GM21360 (cell line): ENCODE data around the gene SLC25A5.
"Not testable (repeated sequence)": the region's sequence is repeated elsewhere in the genome, so short reads cannot be mapped to it uniquely, and the experiment has no call there.

ENCODE experiments used
- ATAC-seq: cut with Tn5 transposase; IDR thresholded peaks from one replicate; pipeline ENCODE4 v1.9.1; 2021; ENCODE audit warnings: mild to moderate bottlenecking, moderate library complexity; ENCODE audit not compliant: unreplicated experiment

SLC25A5 gene

GRCh38 chrX:119467842-119468550, at the start of gene SLC25A5:
SLC25A5 (plus strand) TSS chrX:119468444; CDS start chrX:119468516, 72 bp downstream.
- ATAC-seq = peak; percentile 80

DNA sequence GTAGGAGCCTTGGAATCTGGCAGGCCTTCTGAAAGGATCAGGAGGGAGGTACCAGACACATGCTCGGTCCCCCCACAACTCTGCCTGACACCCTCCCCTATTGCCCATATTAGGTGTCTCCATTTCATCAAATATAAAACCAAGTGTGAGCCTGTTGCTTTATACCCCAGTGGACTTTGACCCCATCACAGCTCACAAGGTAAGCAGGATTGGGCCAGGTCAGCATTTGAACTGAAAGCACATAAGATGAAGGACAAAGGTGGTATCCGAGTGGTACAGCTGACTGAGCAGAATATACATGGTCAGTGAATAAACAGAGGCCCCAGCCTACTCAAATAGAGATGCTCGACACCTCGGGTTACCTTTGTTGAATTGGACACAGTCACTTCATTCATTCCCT, 49.1 kb upstream of the SLC25A5 start:
- no peak for ATAC-seq

- ATAC-seq = no peak
These were observed 48.3 kb upstream of the SLC25A5 start for GRCh38 chrX:119419898-119420297.

DNA sequence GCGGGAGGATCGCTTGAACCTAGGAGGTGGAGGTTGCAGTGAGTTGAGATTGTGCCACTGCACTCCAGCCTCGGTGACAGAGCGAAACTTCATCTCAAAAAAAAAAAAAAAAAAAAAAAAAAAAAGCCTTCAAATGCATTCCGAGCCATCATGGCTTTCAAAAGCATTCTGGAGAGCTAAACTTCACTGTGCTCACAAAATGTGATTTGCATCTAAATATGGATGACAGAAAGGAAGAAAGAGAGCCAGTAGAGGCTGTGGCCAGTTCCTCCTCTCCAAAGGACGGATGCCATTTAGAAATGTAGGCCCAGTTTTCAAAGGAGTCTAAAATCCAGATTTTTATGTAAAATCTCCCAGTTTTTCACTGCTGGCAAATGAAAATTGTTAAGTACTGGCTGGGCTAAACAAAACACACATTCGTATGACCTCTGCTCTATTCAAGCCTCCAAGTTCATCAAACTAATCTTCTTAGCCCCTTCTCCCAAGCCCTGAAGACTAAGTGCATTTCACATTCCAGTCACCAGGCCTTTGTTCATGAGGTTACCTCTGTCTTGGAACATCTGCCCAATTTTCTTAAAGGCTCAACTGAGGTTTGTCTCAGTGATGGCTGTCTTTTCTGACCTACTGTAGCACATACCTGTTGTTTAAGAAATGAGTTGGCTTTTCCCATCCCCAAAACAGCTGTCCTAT, 47.1 kb upstream of the SLC25A5 start:
- ATAC-seq = no peak

- no peak for ATAC-seq
These were observed 44.6 kb upstream of the SLC25A5 start for GRCh38 chrX:119423631-119424030.

DNA sequence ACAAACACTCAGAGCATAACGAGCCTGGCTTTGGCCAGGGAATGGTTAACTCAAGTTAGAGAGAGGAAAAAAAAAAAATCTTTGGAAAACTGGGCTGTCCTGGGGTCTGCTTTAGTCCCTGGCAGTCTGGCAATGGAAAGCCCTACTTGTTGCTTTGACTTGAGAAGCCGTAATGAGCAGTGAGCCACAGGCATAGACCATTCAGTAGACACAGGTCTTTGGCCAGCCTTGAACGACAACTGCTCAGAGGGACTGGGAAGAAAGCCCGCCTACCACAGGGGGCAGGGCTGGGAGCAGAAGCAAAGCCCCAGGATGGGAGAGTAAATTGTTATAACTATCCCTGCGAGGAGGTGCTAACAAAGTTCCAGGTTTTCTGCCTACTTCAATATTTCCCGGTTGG, 43.2 kb upstream of the SLC25A5 start:
- no peak for ATAC-seq

DNA sequence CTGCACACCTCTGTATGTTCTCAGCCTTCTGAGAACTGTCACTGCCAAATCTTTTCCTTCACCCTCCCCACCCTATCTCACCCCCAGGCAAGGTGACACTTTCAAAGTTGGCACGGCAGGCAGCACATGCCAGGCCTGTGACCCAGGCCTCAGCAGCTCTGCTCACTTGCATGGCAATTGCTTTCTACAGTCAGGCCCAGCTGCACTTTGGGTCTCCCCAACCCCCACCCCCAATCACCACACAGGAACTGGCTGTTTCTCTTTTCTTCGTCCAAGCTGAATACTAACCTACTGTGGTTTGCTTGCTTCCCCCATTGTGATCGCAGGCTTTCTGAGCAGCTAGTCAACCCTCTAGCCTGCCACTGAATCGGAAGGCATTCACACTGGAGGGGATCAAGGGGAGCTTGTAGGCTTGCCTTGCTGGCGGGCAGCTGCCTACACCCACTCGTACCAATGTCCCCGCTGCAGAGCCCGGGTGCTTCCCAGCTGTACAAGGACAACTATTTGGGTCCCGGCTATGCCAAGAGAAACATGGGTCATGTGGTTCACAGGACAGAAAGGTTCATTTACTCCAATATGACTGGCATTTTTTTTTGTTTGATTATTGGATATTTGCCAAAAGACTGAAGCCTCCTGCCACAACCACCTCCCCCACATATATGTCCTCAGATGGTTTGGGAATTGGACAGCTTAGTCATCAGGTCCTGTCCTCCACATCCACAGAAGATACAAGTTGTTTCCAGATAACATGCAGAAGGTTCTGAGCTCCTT, 41.0 kb upstream of the SLC25A5 start:
- peak; percentile 55 for ATAC-seq

- ATAC-seq = no peak
These were observed 40.5 kb upstream of the SLC25A5 start for GRCh38 chrX:119427795-119428185.

DNA sequence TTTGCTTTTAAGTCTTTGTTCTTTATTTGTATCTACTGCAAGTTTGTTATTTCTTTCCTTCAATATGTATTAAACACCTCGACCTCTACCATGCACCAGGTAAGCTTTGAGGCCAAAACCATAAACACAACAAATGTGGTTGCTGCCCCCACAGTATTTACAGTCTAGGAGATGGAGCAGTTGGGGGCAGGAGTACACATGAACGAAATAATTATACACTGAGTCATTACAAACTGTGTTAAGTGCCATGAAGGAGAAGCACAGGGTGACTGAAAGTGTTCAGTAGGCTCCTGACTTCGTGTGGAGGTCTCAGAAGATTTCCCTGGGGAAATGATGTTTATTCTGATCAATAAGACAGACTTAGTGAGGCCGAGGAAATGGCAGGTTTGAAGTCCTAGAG, 38.8 kb upstream of the SLC25A5 start:
- ATAC-seq = no peak

DNA sequence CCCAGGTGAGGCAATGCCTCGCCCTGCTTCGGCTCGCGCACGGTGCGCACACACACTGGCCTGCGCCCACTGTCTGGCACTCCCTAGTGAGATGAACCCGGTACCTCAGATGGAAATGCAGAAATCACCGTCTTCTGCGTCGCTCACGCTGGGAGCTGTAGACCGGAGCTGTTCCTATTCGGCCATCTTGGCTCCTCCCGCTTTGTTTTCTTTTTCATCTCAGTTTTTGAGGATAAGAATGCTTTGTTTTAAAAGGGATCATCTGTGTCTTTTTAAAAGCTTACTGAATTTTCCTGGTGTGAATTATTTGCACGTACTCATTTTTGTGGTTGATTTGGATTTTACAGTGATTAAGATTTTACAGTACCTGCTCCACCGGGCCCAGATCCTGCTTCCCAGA, 26.9 kb upstream of the SLC25A5 start:
- ATAC-seq = not testable (repeated sequence)

- no peak for ATAC-seq
These were observed 26.0 kb upstream of the SLC25A5 start for GRCh38 chrX:119442286-119442685.

DNA sequence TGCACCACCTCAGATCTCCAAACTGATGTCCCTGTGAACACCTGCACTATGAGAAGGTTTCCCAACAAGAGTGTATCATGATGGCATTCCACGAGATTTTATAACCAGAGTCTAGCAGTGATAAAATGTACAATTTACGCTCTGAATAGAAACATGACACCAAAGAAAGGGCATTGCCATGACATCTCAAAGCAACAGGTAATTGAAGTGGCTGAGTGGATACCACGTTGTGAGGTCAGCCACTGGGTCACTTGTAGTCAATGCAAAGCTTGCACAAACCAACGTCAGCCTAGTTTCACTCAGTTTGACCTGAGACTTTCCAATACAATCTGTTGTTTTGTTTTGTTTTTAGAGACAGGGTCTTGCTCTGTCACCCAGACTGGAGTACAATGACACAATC, 15.0 kb upstream of the SLC25A5 start:
- ATAC-seq = no peak

GRCh38 chrX:119455264-119455663, 13.0 kb upstream of the SLC25A5 start:
- ATAC-seq = no peak

GRCh38 chrX:119459181-119459580, 9.1 kb upstream of the SLC25A5 start:
- no peak for ATAC-seq

- no peak for ATAC-seq
These were observed 2.7 kb upstream of the SLC25A5 start for GRCh38 chrX:119465555-119465954.

- no peak for ATAC-seq
These were observed 1.3 kb upstream of the SLC25A5 start for GRCh38 chrX:119466970-119467369.

DNA sequence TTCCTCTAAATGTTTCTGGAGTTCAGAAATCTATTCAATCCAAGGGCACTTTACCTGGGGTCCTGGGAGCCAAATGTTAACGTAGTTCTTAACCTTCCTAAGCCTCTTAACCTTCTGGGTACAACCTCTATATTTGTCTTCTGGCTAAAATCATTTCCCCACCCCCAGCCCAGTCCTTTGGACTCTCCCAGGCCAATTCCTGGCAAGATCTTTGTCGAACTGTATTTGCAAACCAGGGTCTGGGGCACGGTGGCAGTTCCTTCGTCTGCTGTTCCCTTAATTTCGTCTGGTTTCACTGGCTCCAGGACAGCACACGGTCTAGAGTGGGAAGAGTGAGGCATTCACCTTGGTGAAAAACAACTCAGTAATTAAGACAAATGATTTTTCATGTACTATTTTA, 811 bp upstream of the SLC25A5 start:
- no peak for ATAC-seq

- peak; percentile 73 for ATAC-seq
These were observed 488 bp downstream of the SLC25A5 start for GRCh38 chrX:119468551-119469312.

GRCh38 chrX:119469313-119469635, 1.0 kb downstream of the SLC25A5 start:
- ATAC-seq = no peak

- ATAC-seq = no peak
These were observed 6.6 kb downstream of the SLC25A5 start for GRCh38 chrX:119474615-119475388.
